Right lung (tissue), 5 donors: ENCODE measurements around the gene SEPTIN12. TPM values are rescaled to one million over a fixed set of nuclear protein-coding genes. Genes with fewer than 3 reads are reported as not detected.
A peak's percentile ranks its signal among the peaks of the same experiment; 100 is the strongest.
"Not testable (repeated sequence)": the region's sequence is repeated elsewhere in the genome, so short reads cannot be mapped to it uniquely, and the experiment has no call there.

Experiments
- DNase-seq, 2 donors: peaks; one replicate each; pipeline ENCODE4 v3.0.0-alpha.2; 2013
- polyA plus RNA-seq, 5 donors: library from polyadenylated mRNA; unstranded; fragments of 120-200 nt; gene quantifications; one replicate each; pipeline versions ENCODE4 v1.2.1 to v1.2.3, GENCODE V29; 2013; ENCODE audit warnings: inconsistent platforms in 1 of 5, low replicate concordance in 1 of 5; ENCODE audit not compliant: insufficient read length in 5 of 5, insufficient read depth in 1 of 5

Gene SEPTIN12
- polyA plus RNA-seq, 5 donors = 0.19 to 0.38 TPM; not detected in 3

GRCh38 chr16:4754865-4755264 is 33.3 kb downstream of the SEPTIN12 start:
- DNase-seq = no peak

DNA sequence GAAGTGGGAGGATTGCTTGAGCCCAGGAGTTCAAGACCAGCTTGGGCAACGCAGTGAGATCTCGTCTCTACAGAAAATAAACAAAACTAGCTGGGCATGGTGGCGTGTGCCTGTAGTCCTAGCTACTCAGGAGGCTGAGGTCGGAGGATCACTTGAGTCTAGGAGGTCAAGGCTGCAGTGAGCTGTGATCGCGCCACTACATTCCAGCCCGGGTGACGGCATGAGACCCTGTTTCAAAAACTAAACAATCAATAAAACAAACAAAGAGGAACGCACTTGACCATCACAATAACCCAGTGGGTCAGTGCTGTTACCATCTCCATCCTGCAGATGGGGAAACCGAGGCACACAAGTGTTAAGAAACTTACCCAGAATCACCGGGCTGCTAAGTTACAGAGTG is 34.9 kb downstream of the SEPTIN12 start:
- DNase-seq = no peak

DNA sequence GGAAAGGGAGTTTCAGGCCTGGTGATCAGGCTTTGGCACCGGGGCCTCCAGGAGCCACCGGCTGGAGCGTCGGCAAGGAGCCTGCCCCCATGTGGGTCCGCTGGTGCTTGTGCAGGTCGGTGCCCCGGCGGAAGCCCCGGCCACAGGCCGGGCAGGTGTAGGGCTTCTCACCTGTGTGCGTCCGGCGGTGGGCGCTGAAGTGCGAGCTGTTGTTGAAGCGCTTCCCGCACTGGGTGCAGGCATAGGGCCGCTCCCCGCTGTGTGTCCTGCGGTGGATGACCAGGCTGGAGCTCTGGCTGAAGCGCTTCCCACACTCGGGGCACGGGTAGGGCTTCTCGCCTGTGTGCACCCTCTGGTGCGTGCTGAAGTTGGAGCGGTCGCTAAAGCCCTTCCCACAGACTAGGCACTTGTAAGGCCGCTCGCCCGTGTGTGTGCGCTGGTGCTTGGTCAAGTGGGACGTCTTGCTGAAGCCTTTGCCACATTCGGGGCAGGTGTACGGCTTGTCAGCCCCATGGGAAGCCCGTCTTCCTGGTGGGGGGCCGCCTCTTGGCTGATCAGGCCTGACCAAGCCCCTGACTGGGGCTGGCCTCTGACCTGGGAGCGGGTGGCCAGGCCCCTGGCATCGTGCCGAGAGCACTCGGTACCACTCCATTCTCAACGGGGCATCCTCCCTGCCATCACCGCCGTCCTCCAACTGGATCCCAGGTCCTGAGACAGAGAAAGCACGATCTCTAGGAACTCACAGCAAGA is 35.6 kb downstream of the SEPTIN12 start:
- DNase-seq = no peak

- DNase-seq = no peak
Measured at GRCh38 chr16:4750896-4751295, 37.2 kb downstream of the SEPTIN12 start.

GRCh38 chr16:4749700-4750257 is 38.4 kb downstream of the SEPTIN12 start:
- no peak for DNase-seq

DNA sequence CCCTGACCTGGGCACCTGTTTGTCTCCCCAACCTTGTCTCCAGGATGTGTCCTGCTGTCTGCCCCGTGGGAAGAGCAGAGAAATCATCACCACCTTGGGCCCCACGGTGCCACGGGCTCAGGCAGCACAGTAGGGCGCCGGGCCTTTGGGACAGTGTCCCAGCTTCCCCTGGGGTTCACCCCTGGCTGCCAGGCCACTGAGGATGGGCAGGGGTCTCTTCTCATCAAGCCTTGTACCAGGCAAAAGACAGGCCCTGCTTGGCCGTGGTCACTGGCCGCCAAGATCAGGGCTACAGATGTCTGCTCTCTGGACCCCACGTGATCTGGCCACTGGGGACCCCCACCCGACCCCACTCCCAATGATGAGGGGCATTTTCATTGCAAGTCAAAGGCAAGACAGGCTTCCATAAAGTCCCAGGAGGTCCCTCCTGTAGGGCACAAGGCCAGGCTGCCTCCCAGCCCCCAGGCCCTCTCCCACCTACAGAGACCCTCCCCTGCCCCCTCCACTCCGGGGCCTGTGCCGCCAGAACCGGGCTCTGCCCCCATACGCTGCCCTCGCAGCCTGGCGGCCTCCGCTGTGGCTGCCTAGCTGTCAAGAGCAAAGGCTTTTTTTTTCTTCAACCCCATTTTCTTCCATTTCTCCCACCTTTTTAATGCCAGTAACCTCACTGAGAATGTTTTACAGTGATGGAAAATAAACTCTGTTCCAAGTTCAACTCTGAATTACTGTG is 39.3 kb downstream of the SEPTIN12 start:
- DNase-seq = no peak

DNA sequence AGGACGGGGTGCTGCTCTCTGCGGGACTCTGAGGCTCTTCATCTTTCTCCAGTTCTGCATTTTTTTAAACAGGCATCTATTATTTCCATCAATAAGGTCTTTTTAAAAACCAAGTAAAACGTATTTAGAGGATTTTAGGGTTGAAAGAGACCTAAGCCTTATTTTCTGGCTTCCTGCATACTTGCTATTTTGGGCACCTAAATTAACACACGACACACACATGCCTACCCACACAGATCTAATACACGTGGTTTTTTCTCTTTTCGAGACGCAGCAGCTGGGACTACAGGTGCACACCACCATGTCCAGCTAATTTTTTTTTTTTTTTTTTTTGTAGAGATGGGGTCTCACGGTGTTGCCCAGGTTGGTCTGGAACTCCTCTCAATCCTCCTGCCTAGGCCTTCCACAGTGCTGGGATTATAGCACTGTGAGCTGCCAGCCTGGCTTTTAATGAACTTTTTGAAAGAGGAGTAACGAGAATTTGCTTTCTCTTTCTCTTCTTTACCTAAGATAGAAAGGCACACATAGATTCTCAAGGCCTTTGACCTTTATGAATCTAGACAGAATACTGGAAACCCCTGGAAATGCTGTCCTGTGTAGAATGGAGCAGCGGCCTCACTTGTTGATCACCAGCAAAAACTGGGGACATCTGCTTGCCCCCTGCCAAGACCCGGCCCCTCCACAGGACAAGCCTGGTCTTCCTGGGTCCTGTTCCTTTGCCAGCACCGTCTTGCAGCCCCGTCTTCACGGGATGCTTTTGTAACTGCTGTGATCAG is 40.1 kb downstream of the SEPTIN12 start:
- DNase-seq = no peak

- DNase-seq = peak; percentile 42 to 66
Measured at GRCh38 chr16:4746991-4747574, 41.1 kb downstream of the SEPTIN12 start.

GRCh38 chr16:4746215-4746614 is 41.9 kb downstream of the SEPTIN12 start:
- DNase-seq = no peak

GRCh38 chr16:4745274-4745569 is 42.9 kb downstream of the SEPTIN12 start:
- DNase-seq = no peak

- no peak for DNase-seq
Measured at GRCh38 chr16:4744555-4745273, 43.4 kb downstream of the SEPTIN12 start.

DNA sequence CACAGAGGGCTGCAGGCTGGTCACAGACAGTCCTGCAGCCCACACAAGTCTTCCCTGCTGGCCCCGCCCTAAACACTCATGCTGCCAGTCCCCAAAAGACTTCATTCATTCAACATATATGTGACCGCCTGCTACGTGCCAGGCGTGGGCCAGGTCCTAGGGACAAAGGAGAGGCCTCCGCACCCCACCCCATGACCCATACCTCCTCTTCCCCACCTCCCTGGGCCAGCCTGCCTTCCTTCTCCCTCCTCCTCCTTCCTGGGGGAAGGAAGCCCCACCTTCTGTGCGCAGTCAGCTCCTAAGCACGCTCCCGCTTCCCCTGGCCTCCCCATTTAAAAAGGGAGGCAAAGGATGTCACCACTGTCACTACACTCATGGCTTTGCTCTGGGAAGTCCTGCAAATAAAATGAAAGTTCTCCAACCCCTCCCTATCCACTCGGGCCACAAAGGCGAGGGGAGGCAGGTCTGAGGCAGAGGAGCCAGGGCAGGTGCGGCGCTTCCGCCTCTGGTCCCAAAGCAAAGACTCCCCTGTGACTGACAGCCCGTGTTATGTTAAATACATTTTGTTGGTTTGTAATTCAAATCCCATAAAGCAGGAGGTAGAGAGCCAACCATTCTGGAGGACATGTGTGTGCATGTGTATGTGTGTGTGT is 44.8 kb downstream of the SEPTIN12 start:
- no peak for DNase-seq

GRCh38 chr16:4738370-4738769 is 49.8 kb downstream of the SEPTIN12 start:
- not testable (repeated sequence) for DNase-seq

DNA sequence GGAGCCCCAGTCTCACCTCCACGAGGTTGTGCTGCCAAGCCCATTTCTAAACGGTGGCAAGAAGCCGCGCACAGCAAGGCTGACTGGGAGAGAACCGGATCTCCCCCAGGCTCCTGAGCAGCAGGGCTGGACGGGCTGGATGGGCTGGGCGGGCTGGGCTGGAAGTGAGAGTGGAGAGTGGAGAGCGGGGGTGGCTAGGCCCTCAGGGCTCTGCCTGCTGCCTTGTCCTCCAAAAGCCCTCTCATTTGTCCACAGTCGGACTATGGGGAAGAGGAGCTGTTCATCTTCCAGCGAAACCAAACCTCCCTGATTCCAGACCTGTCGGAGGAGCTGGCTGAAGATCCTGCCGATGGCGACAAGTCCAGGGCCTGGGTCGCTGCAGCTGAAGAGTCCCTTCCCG is 50.6 kb downstream of the SEPTIN12 start:
- no peak for DNase-seq

DNA sequence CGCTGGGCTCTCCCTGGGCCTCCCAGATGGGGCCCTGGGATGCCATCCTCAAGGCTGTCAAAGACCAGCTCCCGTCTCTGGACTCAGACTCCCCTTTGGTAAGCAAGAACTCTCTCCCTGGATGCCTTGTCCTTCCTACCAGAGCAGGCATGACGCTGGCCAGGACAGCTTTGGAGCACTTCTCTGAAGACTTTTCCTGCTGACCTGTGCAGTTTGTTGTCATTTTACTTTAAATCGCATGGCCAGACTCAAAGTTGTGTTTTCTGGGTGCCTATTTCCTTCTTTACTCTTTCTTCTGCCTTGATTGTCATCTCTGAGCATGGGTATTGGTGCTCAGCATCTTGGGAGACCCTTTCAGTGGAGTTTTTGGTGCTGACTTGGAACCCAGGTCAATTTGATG is 51.6 kb downstream of the SEPTIN12 start:
- no peak for DNase-seq

- peak; percentile 75 to 81 for DNase-seq
Measured at GRCh38 chr16:4734730-4735535, 53.2 kb downstream of the SEPTIN12 start.

- peak; percentile 90 for DNase-seq
Measured at GRCh38 chr16:4734063-4734729, 53.9 kb downstream of the SEPTIN12 start, which contains the start of the genes ANKS3 and DNAAF8. ANKS3 (minus strand) TSS chr16:4734271; CDS start chr16:4730149, 4,122 bp downstream. DNAAF8 (plus strand) TSS chr16:4734537; CDS start chr16:4736515, 1,978 bp downstream.

GRCh38 chr16:4733747-4734062 is 54.4 kb downstream of the SEPTIN12 start:
- peak in 1 of 2 donors; percentile 15 for DNase-seq

GRCh38 chr16:4733211-4733742 is 54.9 kb downstream of the SEPTIN12 start:
- DNase-seq = no peak
